Adrenal gland (tissue), 5 donors: ENCODE measurements around the gene CSPG4.

Source experiments
- POLR2A ChIP-seq, 2 donors: fragments of 450-650 bp; IDR thresholded peaks; one replicate each; pipeline ENCODE4 v1.6.1; 2017; ENCODE audit warnings: antibody characterized with exemption in 2 of 2, mild to moderate bottlenecking in 2 of 2, moderate library complexity in 1 of 2
- TF ChIP-seq, protein P1 (sequence below), 6 experiments: fragments of 450-650 bp in 4 of 6; fragments of 200-600 bp in 2 of 6; sonication (generic) in 1 of 6; IDR thresholded peaks; 1 replicate in 5 of 6; 2 replicates in 1 of 6; pipeline versions ENCODE4 v1.5.1 to v1.8.0; 2016 to 2021; ENCODE audit warnings: antibody characterized with exemption in 6 of 6, mild to moderate bottlenecking in 2 of 6, moderate library complexity in 1 of 6
- donor health status: DM: no; HTN: no; CAD: no.

DNA sequence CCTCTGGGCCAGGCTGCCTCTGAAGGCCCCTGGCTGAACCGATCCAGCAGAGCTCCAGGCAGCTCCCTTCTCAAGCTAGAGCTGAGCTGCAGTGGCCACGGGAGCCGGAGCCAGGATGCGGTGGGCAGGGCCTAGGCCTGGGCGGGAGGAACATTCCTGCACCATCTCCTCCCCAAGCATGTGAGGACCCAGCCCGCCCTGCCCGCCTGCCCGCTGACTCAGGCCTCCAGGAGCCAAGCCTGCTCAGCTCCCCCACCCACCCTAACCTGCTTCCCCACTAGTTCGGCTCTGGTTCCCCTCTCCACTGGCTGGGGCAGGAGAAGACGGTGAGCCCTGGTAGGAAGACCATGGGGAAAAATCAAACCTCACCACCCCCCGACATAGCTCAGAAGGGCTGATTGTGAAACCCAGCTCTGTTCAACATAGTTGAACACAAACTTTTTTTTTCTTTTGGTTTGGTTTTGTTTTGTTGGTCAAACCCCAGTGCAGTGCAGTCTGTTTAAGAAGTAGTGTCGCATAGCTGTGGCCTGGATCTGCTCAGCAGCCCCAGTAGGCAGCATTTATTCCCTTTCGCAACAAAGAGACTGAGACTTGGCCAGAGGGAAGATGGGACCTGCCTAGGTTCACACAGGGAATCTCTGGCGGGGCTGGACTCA is 51.4 kb downstream of the CSPG4 start:
- TF ChIP-seq POLR2A (IDR thresholded peaks at IDR 0.05), result no peak
- TF ChIP-seq, protein P1, sequence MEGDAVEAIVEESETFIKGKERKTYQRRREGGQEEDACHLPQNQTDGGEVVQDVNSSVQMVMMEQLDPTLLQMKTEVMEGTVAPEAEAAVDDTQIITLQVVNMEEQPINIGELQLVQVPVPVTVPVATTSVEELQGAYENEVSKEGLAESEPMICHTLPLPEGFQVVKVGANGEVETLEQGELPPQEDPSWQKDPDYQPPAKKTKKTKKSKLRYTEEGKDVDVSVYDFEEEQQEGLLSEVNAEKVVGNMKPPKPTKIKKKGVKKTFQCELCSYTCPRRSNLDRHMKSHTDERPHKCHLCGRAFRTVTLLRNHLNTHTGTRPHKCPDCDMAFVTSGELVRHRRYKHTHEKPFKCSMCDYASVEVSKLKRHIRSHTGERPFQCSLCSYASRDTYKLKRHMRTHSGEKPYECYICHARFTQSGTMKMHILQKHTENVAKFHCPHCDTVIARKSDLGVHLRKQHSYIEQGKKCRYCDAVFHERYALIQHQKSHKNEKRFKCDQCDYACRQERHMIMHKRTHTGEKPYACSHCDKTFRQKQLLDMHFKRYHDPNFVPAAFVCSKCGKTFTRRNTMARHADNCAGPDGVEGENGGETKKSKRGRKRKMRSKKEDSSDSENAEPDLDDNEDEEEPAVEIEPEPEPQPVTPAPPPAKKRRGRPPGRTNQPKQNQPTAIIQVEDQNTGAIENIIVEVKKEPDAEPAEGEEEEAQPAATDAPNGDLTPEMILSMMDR (IDR thresholded peaks at IDR 0.05), result no peak
